ENCODE measurements around the gene INPP4A. TPM values are rescaled to one million over a fixed set of nuclear protein-coding genes. Genes with fewer than 3 reads are reported as not detected.

INPP4A gene
- total RNA-seq, 2 donors from 2014 or later = 10.9 to 12.2 TPM

GRCh38 chr2:98547092-98547790 lies 102.6 kb downstream of the INPP4A start:
- DNase-seq (no peak), ATAC-seq (no peak)
- 76 to 89% methylated on average over 2 of the region's 2 CpGs for WGBS, 2 donors
- Histone ChIP-seq H3K27me3 (no peaks in the 10 kb centered on the region), H3K4me3 (no peak overlapping the region), H3K4me1 (no peaks in the 10 kb centered on the region), H3K9me3 (no peaks in the 10 kb centered on the region), H3K36me3 (replicated peaks in 1 of 2; ENCODE audit: insufficient read depth in 1 of 2, low read depth in 2 of 2) (peaks cover 4 to 9% of the 10 kb centered on the region in 2 donors), H3K27ac (no peak overlapping the region)
- intact Hi-C loops (cut with DNase I) = no loop called here
- TF ChIP-seq POLR2A (IDR thresholded peaks at IDR 0.05) (no peak), CTCF (IDR thresholded peaks at IDR 0.05) (no peak)

- Histone ChIP-seq H3K36me3 (replicated peaks in 1 of 2; ENCODE audit: insufficient read depth in 1 of 2, low read depth in 2 of 2) (peaks cover 4 to 5% of the 10 kb centered on the region in 2 donors), H3K9me3 (no peaks in the 10 kb centered on the region), H3K27me3 (no peaks in the 10 kb centered on the region), H3K27ac (no peak overlapping the region), H3K4me3 (no peak overlapping the region), H3K4me1 (no peaks in the 10 kb centered on the region)
- no peak for ATAC-seq
- intact Hi-C loops (cut with DNase I) = no loop called here
- 84 to 93% methylated on average over 6 of the region's 6 CpGs for WGBS, 2 donors
- DNase-seq = no peak
- TF ChIP-seq CTCF (IDR thresholded peaks at IDR 0.05) (no peak), POLR2A (IDR thresholded peaks at IDR 0.05) (no peak)
Observed at GRCh38 chr2:98548920-98549818, 104.5 kb downstream of the INPP4A start.

GRCh38 chr2:98550165-98550564 lies 105.5 kb downstream of the INPP4A start:
- WGBS, 2 donors = 70 to 83% methylated on average over 3 of the region's 4 CpGs
- intact Hi-C loops (cut with DNase I) = no loop called here
- H3K9me3 ChIP-seq = no peaks in the 10 kb centered on the region
- H3K27me3 ChIP-seq = no peaks in the 10 kb centered on the region
- DNase-seq (no peak), ATAC-seq (no peak)
- TF ChIP-seq POLR2A (IDR thresholded peaks at IDR 0.05) = no peak
- no peak for TF ChIP-seq CTCF (IDR thresholded peaks at IDR 0.05)
- H3K4me3 ChIP-seq = no peak overlapping the region
- H3K4me1 ChIP-seq = no peaks in the 10 kb centered on the region
- H3K36me3 ChIP-seq (replicated peaks in 1 of 2; ENCODE audit: insufficient read depth in 1 of 2, low read depth in 2 of 2) = peaks cover 0 to 5% of the 10 kb centered on the region in 2 donors
- H3K27ac ChIP-seq = no peak overlapping the region

- 76 to 88% methylated on average over 6 of the region's 6 CpGs for WGBS, 2 donors
- H3K27ac ChIP-seq = no peak overlapping the region
Observed at GRCh38 chr2:98551316-98551715, 106.7 kb downstream of the INPP4A start.

More at GRCh38 chr2:98551316-98551715, 106.7 kb downstream of the INPP4A start:
- Histone ChIP-seq H3K36me3 (replicated peaks in 1 of 2; ENCODE audit: insufficient read depth in 1 of 2, low read depth in 2 of 2) (peaks cover 0 to 5% of the 10 kb centered on the region in 2 donors), H3K9me3 (no peaks in the 10 kb centered on the region), H3K4me3 (no peak overlapping the region), H3K4me1 (no peaks in the 10 kb centered on the region), H3K27me3 (no peaks in the 10 kb centered on the region)
- intact Hi-C loops (cut with DNase I) = no loop called here
- no peak for DNase-seq
- ATAC-seq = no peak
- TF ChIP-seq POLR2A (IDR thresholded peaks at IDR 0.05) = no peak
- no peak for TF ChIP-seq CTCF (IDR thresholded peaks at IDR 0.05)
